Pancreas (tissue), 10 donors: ENCODE results near the gene CNTFR. TPM values are rescaled to one million over a fixed set of nuclear protein-coding genes. Genes with fewer than 3 reads are reported as not detected.
A peak's percentile ranks its signal among the peaks of the same experiment; 100 is the strongest.

ENCODE experiments used
- ATAC-seq, 4 donors: fragments of 200-7000 bp; cut with Tn5 transposase; one replicate each; pipeline versions ENCODE4 v1.8.0 to v1.9.1; 2020; ENCODE audit warnings: mild to moderate bottlenecking in 4 of 4, moderate library complexity in 4 of 4
- DNase-seq, 6 donors: peaks; one replicate each; pipeline ENCODE4 v3.0.0-alpha.2; 2020
- FAIRE-seq: peaks from 2 replicates; lab custom pipeline; 2012; peaks lifted over from hg19 to GRCh38; lab: Jason Lieb, UNC
- H3K27ac ChIP-seq, 4 donors: fragments of 200-600 bp; sonication (generic); 1 replicate in 3 of 4; 2 replicates in 1 of 4; pipeline versions ENCODE4 v1.5.0 to v1.8.0; 2020
- H3K27me3 ChIP-seq, 4 donors: fragments of 200-600 bp; one replicate each; pipeline ENCODE4 v1.8.0; 2021
- H3K36me3 ChIP-seq, 3 donors: fragments of 200-600 bp; sonication (generic) in 1 of 3; one replicate each; pipeline versions ENCODE4 v1.5.0 to v1.8.0; 2020 to 2021
- H3K4me1 ChIP-seq, 3 donors: fragments of 200-600 bp; one replicate each; pipeline ENCODE4 v1.8.0; 2021
- H3K4me3 ChIP-seq, 4 donors: fragments of 200-600 bp; sonication (generic) in 2 of 4; one replicate each; pipeline versions ENCODE4 v1.5.0 to v1.8.0; 2020 to 2021
- H3K9me3 ChIP-seq, 4 donors: fragments of 200-600 bp; one replicate each; pipeline ENCODE4 v1.8.0; 2021
- CTCF ChIP-seq, 4 donors: fragments of 200-600 bp; sonication (generic) in 3 of 4; IDR thresholded peaks; one replicate each; pipeline versions ENCODE4 v1.5.0 to v1.8.0; 2021; ENCODE audit warnings: antibody characterized with exemption in 4 of 4
- WGBS, 2 donors: extraction: QIAGEN DNeasy Blood & Tissue Kit; methylation state at CpG; one replicate each; pipeline ENCODE4 v1.1.7; 2013; 5-methylcytosine and 5-hydroxymethylcytosine counted together
- intact Hi-C, 3 donors: fragments of 100-400 bp; cut with DNase I; formaldehyde crosslinking; loops; one replicate each; pipeline versions ENCODE4 v1.11.1 to v1.14.2; 2022
- polyA plus RNA-seq, 2 donors: library from polyadenylated mRNA; stranded (reverse); fragments of 200-250 nt; gene quantifications; one replicate each; pipeline ENCODE4 v1.2.3, GENCODE V29; 2013
- total RNA-seq, 6 donors: library from RNA; stranded (reverse); fragmentation: NEBNext Ultra II Directional in 4 of 6; extraction: Animal tissue kit (Norgen Biotek cat#: 25700) in 4 of 6; gene quantifications; one replicate each; pipeline versions ENCODE4 v1.2.1 to v1.2.4, GENCODE V29; 2021 to 2023
- donor health status: healthy with polysubstance abuse.
- donor health status: DM: no; HTN: no; CAD: no; lungs with moderate emphysema.
- donor health status: DM: no; HTN: no; CAD: no.
- donor health status: control.
- donor health status: control.
- donor health status: Bipolar disorder and iron deficiency.
- donor health status: DM: yes; HTN: yes; CAD: no.
- donor health status: DM: no; HTN: no; CAD: no.
- donor health status: DM: no; HTN: no; CAD: no.
- donor health status: DM: yes; HTN: yes; CAD: no.

The CNTFR gene
- total and polyA plus RNA-seq, 8 donors, result 0.12 to 2.6 (median 0.87) TPM; not detected in 1

GRCh38 chr9:34565856-34566255, 23.7 kb downstream of the CNTFR start:
- FAIRE-seq (no peak), DNase-seq (no peak), ATAC-seq (no peak)
- Histone ChIP-seq H3K9me3 (no peaks in the 10 kb centered on the region), H3K4me1 (no peaks in the 10 kb centered on the region), H3K36me3 (no peaks in the 10 kb centered on the region), H3K4me3 (no peak overlapping the region), H3K27me3 (no peaks in the 10 kb centered on the region), H3K27ac (no peak overlapping the region)
- intact Hi-C loops, result no loop called here
- no peak for TF ChIP-seq CTCF (IDR thresholded peaks at IDR 0.05)
- WGBS, 2 donors, result 49 to 62% methylated on average over 8 of the region's 8 CpGs

GRCh38 chr9:34564617-34565016, 24.9 kb downstream of the CNTFR start:
- no peaks in the 10 kb centered on the region for H3K4me1 ChIP-seq
- intact Hi-C loops, result no loop called here

GRCh38 chr9:34563262-34563661, 26.3 kb downstream of the CNTFR start:
- no peak for TF ChIP-seq CTCF (IDR thresholded peaks at IDR 0.05)
- FAIRE-seq (no peak), DNase-seq (no peak), ATAC-seq (no peak)
- WGBS, 2 donors, result 63 to 67% methylated on average over 5 of the region's 5 CpGs
- intact Hi-C loops, result no loop called here
- H3K9me3 ChIP-seq, result no peaks in the 10 kb centered on the region
- H3K4me1 ChIP-seq, result no peaks in the 10 kb centered on the region
- no peak overlapping the region for H3K27ac ChIP-seq
- no peaks in the 10 kb centered on the region for H3K27me3 ChIP-seq
- no peak overlapping the region for H3K4me3 ChIP-seq
- H3K36me3 ChIP-seq, result no peaks in the 10 kb centered on the region

More at GRCh38 chr9:34564617-34565016, 24.9 kb downstream of the CNTFR start:
- no peak for FAIRE-seq
- Histone ChIP-seq H3K9me3 (no peaks in the 10 kb centered on the region), H3K36me3 (no peaks in the 10 kb centered on the region), H3K27ac (no peak overlapping the region), H3K4me3 (no peak overlapping the region), H3K27me3 (no peaks in the 10 kb centered on the region)
- DNase-seq, result peak in 1 of 6 donors; percentile 46
- ATAC-seq, result no peak
- 84 to 89% methylated on average over 16 of the region's 16 CpGs for WGBS, 2 donors
- no peak for TF ChIP-seq CTCF (IDR thresholded peaks at IDR 0.05)

GRCh38 chr9:34562135-34562745, 27.3 kb downstream of the CNTFR start:
- Histone ChIP-seq H3K36me3 (no peaks in the 10 kb centered on the region), H3K27me3 (no peaks in the 10 kb centered on the region), H3K4me3 (no peak overlapping the region), H3K4me1 (no peaks in the 10 kb centered on the region), H3K27ac (no peak overlapping the region), H3K9me3 (no peaks in the 10 kb centered on the region)
- 72 to 77% methylated on average over 7 of the region's 7 CpGs for WGBS, 2 donors
- TF ChIP-seq CTCF (IDR thresholded peaks at IDR 0.05), result peak; percentile 10 to 17 (median 14)
- ATAC-seq, result peak in 1 of 4 donors; percentile 24
- intact Hi-C loops, result no loop called here
- no peak for DNase-seq
- FAIRE-seq, result no peak

- WGBS, 2 donors, result 57 to 65% methylated on average over 17 to 21 of the region's 21 CpGs
- Histone ChIP-seq H3K27ac (no peak overlapping the region), H3K36me3 (no peaks in the 10 kb centered on the region), H3K4me3 (no peak overlapping the region), H3K9me3 (no peaks in the 10 kb centered on the region), H3K4me1 (no peaks in the 10 kb centered on the region), H3K27me3 (no peaks in the 10 kb centered on the region)
- FAIRE-seq, result no peak
- DNase-seq, result peak in 1 of 6 donors; percentile 31
- TF ChIP-seq CTCF (IDR thresholded peaks at IDR 0.05), result no peak
- ATAC-seq, result peak in 1 of 4 donors; percentile 9
- intact Hi-C loops, result no loop called here
Measured at GRCh38 chr9:34560599-34561214, 28.8 kb downstream of the CNTFR start.
